Liver (tissue), 9 donors: ENCODE data around the gene PHC2. TPM values are rescaled to one million over a fixed set of nuclear protein-coding genes. Genes with fewer than 3 reads are reported as not detected.

Experiments
- DNase-seq: peaks from one replicate; pipeline ENCODE4 v3.0.0-alpha.2; 2017; ENCODE audit warnings: low spot score
- H3K27ac ChIP-seq, 2 donors: one replicate each; pipeline ENCODE4 v1.7.0; 2013; ENCODE audit warnings: inconsistent platforms in 2 of 2, low read length in 2 of 2, control low read depth in 1 of 2, low read depth in 1 of 2, mild to moderate bottlenecking in 1 of 2
- H3K27me3 ChIP-seq, 4 donors: one replicate each; pipeline versions ENCODE4 v1.6.1 to v1.7.0; 2013; ENCODE audit warnings: low read length in 3 of 4, inconsistent platforms in 1 of 4, mild to moderate bottlenecking in 1 of 4, moderate library complexity in 1 of 4; ENCODE audit not compliant: control insufficient read depth in 4 of 4, insufficient read depth in 4 of 4
- H3K36me3 ChIP-seq, 4 donors: one replicate each; pipeline versions ENCODE4 v1.6.1 to v1.7.0; 2013; ENCODE audit warnings: low read length in 3 of 4, mild to moderate bottlenecking in 3 of 4, low read depth in 1 of 4, moderate library complexity in 1 of 4; ENCODE audit not compliant: control insufficient read depth in 4 of 4, insufficient read depth in 3 of 4
- H3K4me1 ChIP-seq, 4 donors: one replicate each; pipeline versions ENCODE4 v1.6.1 to v1.7.0; 2013; ENCODE audit warnings: low read length in 3 of 4, mild to moderate bottlenecking in 3 of 4, moderate library complexity in 1 of 4; ENCODE audit not compliant: control insufficient read depth in 4 of 4, insufficient read depth in 4 of 4
- H3K4me3 ChIP-seq, 3 donors: one replicate each; pipeline versions ENCODE4 v1.6.1 to v1.7.0; 2013; ENCODE audit warnings: low read length in 3 of 3, control low read depth in 1 of 3, low read depth in 1 of 3, mild to moderate bottlenecking in 1 of 3
- H3K9ac ChIP-seq, 2 donors: one replicate each; pipeline ENCODE4 v1.7.0; 2013; ENCODE audit warnings: low read length in 2 of 2, mild to moderate bottlenecking in 2 of 2, moderate library complexity in 2 of 2, control low read depth in 1 of 2, low read depth in 1 of 2
- H3K9me3 ChIP-seq, 4 donors: one replicate each; pipeline versions ENCODE4 v1.6.1 to v1.7.0; 2013; ENCODE audit warnings: low read length in 3 of 4; ENCODE audit not compliant: control insufficient read depth in 4 of 4
- EGR1 ChIP-seq, 2 donors: IDR thresholded peaks; 2 replicates each; pipeline ENCODE4 v1.6.1; 2016 to 2018; ENCODE audit warnings: antibody characterized with exemption in 2 of 2, low read depth in 2 of 2
- FOXA1 ChIP-seq: IDR thresholded peaks from 2 replicates; pipeline ENCODE4 v1.6.1; 2016; ENCODE audit warnings: antibody characterized with exemption
- FOXA2 ChIP-seq: IDR thresholded peaks from 2 replicates; pipeline ENCODE4 v1.6.1; 2016; ENCODE audit warnings: antibody characterized with exemption
- GABPA ChIP-seq, 2 donors: IDR thresholded peaks in 1 of 2; conservative IDR thresholded peaks in 1 of 2; 2 replicates each; pipeline ENCODE4 v1.6.1; 2016; ENCODE audit warnings: antibody characterized with exemption in 2 of 2, mild to moderate bottlenecking in 1 of 2, moderate library complexity in 1 of 2
- HNF4G ChIP-seq: IDR thresholded peaks from 2 replicates; pipeline ENCODE4 v1.6.1; 2016; ENCODE audit warnings: antibody characterized with exemption
- JUND ChIP-seq, 2 donors: IDR thresholded peaks; 2 replicates each; pipeline ENCODE4 v1.6.1; 2016; ENCODE audit warnings: antibody characterized with exemption in 2 of 2
- MAX ChIP-seq: IDR thresholded peaks from 2 replicates; pipeline ENCODE4 v1.6.1; 2016; ENCODE audit warnings: antibody characterized with exemption
- RAD21 ChIP-seq, 2 donors: IDR thresholded peaks; 2 replicates each; pipeline ENCODE4 v1.6.1; 2016; ENCODE audit warnings: antibody characterized with exemption in 2 of 2, mild to moderate bottlenecking in 2 of 2
- REST ChIP-seq: IDR thresholded peaks from 2 replicates; pipeline ENCODE4 v1.6.1; 2016; ENCODE audit warnings: antibody characterized with exemption, mild to moderate bottlenecking
- RXRA ChIP-seq, 2 donors: IDR thresholded peaks; 2 replicates each; pipeline ENCODE4 v1.6.1; 2017 to 2018; ENCODE audit warnings: antibody characterized with exemption in 2 of 2, mild to moderate bottlenecking in 1 of 2
- SP1 ChIP-seq: IDR thresholded peaks from 2 replicates; pipeline ENCODE4 v1.6.1; 2018; ENCODE audit warnings: antibody characterized with exemption, mild to moderate bottlenecking
- TAF1 ChIP-seq: conservative IDR thresholded peaks from 2 replicates; pipeline ENCODE4 v1.6.1; 2016; ENCODE audit warnings: antibody characterized with exemption, mild to moderate bottlenecking
- YY1 ChIP-seq: IDR thresholded peaks from 2 replicates; pipeline ENCODE4 v1.6.1; 2016; ENCODE audit warnings: antibody characterized with exemption, mild to moderate bottlenecking
- WGBS: extraction: QIAGEN DNeasy Blood & Tissue Kit; methylation state at CpG from one replicate; pipeline ENCODE4 v1.1.7; 2013; 5-methylcytosine and 5-hydroxymethylcytosine counted together
- polyA plus RNA-seq, 2 donors: library from polyadenylated mRNA; stranded (reverse) in 1 of 2; unstranded in 1 of 2; fragments of 200-250 nt in 1 of 2; fragments of >200 nt in 1 of 2; fragmentation: Nextera tagmentation in 1 of 2; extraction: Ambion mirVana in 1 of 2; gene quantifications; one replicate each; pipeline versions ENCODE4 v1.2.1 to v1.2.3, GENCODE V29; 2013 to 2015
- total RNA-seq, 2 donors: library from RNA; depleted of rRNA; stranded (reverse); fragments of >200 nt; gene quantifications; one replicate each; pipeline ENCODE4 v1.2.3, GENCODE V29; 2014
- TF ChIP-seq, protein P1 (sequence below): IDR thresholded peaks from 2 replicates; pipeline ENCODE4 v1.6.1; 2016; ENCODE audit warnings: antibody characterized with exemption
- TF ChIP-seq, protein P2 (sequence below): IDR thresholded peaks from 2 replicates; pipeline ENCODE4 v1.6.1; 2016; ENCODE audit warnings: antibody characterized with exemption
- donor health status: healthy.
- donor health status: healthy.
- donor health status: healthy.
- donor health status: healthy.
- donor health status: healthy.

Gene PHC2
- total and polyA plus RNA-seq, 4 donors, result 19.1 to 67.8 (median 44.7) TPM

DNA sequence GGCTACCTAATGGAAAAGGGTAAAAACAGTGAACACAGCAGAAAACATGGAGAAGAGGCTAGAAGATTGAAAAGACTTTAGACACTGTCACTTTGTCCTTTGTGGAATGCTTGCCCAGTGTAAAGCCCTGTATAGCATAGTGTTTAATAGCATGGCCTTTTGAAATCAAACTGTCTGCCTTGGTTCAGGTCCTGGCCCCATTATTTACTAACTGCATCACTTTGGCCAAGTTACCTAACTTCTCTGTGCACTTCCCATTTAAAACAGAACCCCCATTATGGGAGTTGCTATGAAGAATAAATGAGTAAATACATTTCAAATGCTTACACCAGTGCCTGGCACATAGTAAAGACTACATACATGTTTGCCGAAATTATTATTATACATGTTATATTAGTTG is 12.1 kb downstream of the PHC2 start:
- no peaks in the 10 kb centered on the region for H3K4me1 ChIP-seq
- H3K9me3 ChIP-seq, result peaks cover 0 to 10% (median under 1%) of the 10 kb centered on the region in 4 donors
- H3K27me3 ChIP-seq, result no peaks in the 10 kb centered on the region
- 97% methylated on average over 1 of the region's 1 CpG for WGBS
- H3K27ac ChIP-seq, result no peak overlapping the region
- H3K36me3 ChIP-seq, result peaks cover 0 to 7% (median 0%) of the 10 kb centered on the region in 4 donors
- DNase-seq, result no peak
- H3K9ac ChIP-seq, result no peak overlapping the region
- no peak overlapping the region for H3K4me3 ChIP-seq
- TF ChIP-seq, protein P1, sequence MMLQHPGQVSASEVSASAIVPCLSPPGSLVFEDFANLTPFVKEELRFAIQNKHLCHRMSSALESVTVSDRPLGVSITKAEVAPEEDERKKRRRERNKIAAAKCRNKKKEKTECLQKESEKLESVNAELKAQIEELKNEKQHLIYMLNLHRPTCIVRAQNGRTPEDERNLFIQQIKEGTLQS, result no peak
- TF ChIP-seq RAD21 (IDR thresholded peaks at IDR 0.05) (no peak), RXRA (IDR thresholded peaks at IDR 0.05) (no peak), SP1 (no peak), MAX (no peak), GABPA (IDR thresholded peaks at IDR 0.05 in 1 of 2, conservative IDR thresholded peaks at IDR 0.05 in 1 of 2) (no peak), EGR1 (IDR thresholded peaks at IDR 0.05; ENCODE audit: low read depth in 2 of 2) (no peak), FOXA1 (no peak), FOXA2 (no peak), TAF1 (no peak), YY1 (no peak), REST (no peak)
- TF ChIP-seq, protein P2, sequence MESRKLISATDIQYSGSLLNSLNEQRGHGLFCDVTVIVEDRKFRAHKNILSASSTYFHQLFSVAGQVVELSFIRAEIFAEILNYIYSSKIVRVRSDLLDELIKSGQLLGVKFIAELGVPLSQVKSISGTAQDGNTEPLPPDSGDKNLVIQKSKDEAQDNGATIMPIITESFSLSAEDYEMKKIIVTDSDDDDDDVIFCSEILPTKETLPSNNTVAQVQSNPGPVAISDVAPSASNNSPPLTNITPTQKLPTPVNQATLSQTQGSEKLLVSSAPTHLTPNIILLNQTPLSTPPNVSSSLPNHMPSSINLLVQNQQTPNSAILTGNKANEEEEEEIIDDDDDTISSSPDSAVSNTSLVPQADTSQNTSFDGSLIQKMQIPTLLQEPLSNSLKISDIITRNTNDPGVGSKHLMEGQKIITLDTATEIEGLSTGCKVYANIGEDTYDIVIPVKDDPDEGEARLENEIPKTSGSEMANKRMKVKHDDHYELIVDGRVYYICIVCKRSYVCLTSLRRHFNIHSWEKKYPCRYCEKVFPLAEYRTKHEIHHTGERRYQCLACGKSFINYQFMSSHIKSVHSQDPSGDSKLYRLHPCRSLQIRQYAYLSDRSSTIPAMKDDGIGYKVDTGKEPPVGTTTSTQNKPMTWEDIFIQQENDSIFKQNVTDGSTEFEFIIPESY, result no peak

DNA sequence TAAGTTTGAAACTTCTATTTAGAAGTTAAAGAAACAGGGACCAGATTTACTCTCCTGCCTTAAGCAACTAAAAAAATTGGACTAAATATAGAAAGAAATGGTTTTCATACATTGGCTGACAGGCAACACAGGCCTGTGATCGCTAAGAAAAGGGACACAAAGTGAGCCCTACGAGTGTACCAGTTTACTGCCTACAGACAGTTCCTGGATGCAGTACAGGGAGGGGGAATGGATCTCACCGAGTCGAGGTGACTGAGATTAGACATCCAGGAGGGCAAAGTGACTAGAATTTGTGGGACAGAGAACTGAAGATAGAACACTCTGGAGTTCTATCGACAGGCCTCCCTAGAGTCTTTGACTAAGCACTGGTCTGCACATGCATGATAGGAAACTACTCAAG is 16.0 kb downstream of the PHC2 start:
- peaks cover 0 to 7% (median 0%) of the 10 kb centered on the region in 4 donors for H3K36me3 ChIP-seq
- H3K27ac ChIP-seq, result no peak overlapping the region
- TF ChIP-seq HNF4G, result no peak
- TF ChIP-seq MAX, result no peak
- no peak for TF ChIP-seq SP1
- TF ChIP-seq JUND (IDR thresholded peaks at IDR 0.05), result no peak
- TF ChIP-seq REST, result no peak
- TF ChIP-seq TAF1, result no peak
- no peak for TF ChIP-seq YY1
- H3K27me3 ChIP-seq, result no peaks in the 10 kb centered on the region
- 91% methylated on average over 5 of the region's 5 CpGs for WGBS
- H3K9ac ChIP-seq, result no peak overlapping the region
- H3K9me3 ChIP-seq, result peaks cover 0 to 10% (median under 1%) of the 10 kb centered on the region in 4 donors
- H3K4me3 ChIP-seq, result no peak overlapping the region
- H3K4me1 ChIP-seq, result no peaks in the 10 kb centered on the region
- no peak for DNase-seq
